ENCODE measurements around the gene PBX4. TPM values are rescaled to one million over a fixed set of nuclear protein-coding genes. Genes with fewer than 3 reads are reported as not detected.

The PBX4 gene
- total and polyA plus RNA-seq, 2 donors (not counting 1 experiment from before 2014, with no cell fraction given): 11.7 TPM

DNA sequence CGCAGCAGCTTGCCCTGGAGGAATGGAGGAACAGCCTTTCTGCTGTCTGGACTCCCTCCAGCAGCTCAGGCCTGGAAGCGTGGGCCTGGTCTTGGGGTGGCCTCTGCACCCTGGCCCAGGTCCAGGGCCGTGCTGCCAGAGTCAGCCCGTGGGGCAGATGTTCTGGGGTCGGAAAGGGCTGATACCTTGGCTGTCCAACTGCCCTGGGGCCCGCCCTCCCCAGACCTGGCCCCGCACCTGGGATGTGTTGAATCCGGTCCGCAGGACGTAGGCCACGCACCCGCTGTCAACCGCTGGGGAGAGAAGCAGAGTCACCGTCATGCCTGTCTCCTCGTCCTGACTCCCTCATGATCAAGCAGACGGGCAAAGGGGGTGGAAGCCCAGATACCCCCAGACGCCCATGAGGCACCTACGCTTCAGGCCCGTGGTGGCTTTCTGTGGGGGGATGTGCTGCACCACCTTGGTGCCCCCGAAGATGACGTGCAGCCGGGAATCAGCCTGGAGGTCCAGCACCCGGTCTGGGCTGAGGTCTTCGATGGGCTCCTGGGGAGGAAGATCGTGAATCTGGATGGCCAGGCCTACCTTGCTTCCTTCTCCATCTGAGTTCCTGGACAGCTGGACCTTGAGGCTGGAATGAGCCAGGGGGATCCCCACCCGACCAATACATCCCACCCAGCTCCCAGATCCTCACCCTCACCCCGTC, 37.3 kb upstream of the PBX4 start:
- ATAC-seq (ENCODE audit: low read depth) (no peak), DNase-seq (peak; percentile 5)
- no peak overlapping the region for H3K4me3 Mint-ChIP-seq
- no peak overlapping the region for H3K4me2 ChIP-seq (replicated peaks; ENCODE audit: low read depth, low read length, poor library complexity, severe bottlenecking)
- peaks cover 36% of the 10 kb centered on the region for H4K20me1 ChIP-seq (ENCODE audit: control insufficient read depth, insufficient read depth, low read length, poor library complexity, severe bottlenecking)
- TF ChIP-seq EZH2 (IDR thresholded peaks at IDR 0.05; ENCODE audit: borderline replicate concordance, insufficient read depth, low read depth, low read length, poor library complexity, severe bottlenecking) (no peak), CTCF (IDR thresholded peaks at IDR 0.05) (no peak)
- H3K9me3 Mint-ChIP-seq (ENCODE audit: insufficient read depth): no peaks in the 10 kb centered on the region
- no peak overlapping the region for H3K27ac ChIP-seq (ENCODE audit: low read length in 2 of 2)
- H3K27me3 ChIP-seq (replicated peaks in 1 of 4; ENCODE audit: control extremely low read depth in 1 of 4, control insufficient read depth in 3 of 4, insufficient read depth in 4 of 4, low read length in 3 of 4): no peaks in the 10 kb centered on the region
- peaks cover 0 to 92% of the 10 kb centered on the region in 2 experiments for H3K36me3 ChIP-seq (replicated peaks in 1 of 2; ENCODE audit: control extremely low read depth in 1 of 2, control insufficient read depth in 1 of 2, extremely low read depth in 1 of 2, insufficient read depth in 2 of 2, low read length in 1 of 2)
- CTCF ChIA-PET: no interaction called here
- H2AFZ ChIP-seq (ENCODE audit: insufficient read depth, low read depth, low read length, poor library complexity, severe bottlenecking): no peak overlapping the region
- 97% methylated on average over 27 of the region's 27 CpGs for WGBS (ENCODE audit: insufficient coverage)
- H3K27me3 Mint-ChIP-seq: no peaks in the 10 kb centered on the region
- no peak overlapping the region for H3K4me3 ChIP-seq (ENCODE audit: control extremely low read depth in 1 of 5, extremely low read depth in 1 of 5, insufficient read depth in 1 of 5, low read depth in 2 of 5, low read length in 4 of 5)
- H3K9me3 ChIP-seq (ENCODE audit: control extremely low read depth in 1 of 3, control insufficient read depth in 2 of 3, insufficient read depth in 1 of 3, low read length in 2 of 3): no peaks in the 10 kb centered on the region
- H3K4me1 ChIP-seq (ENCODE audit: control insufficient read depth in 2 of 2, insufficient read depth in 2 of 2, low read length in 2 of 2): peaks cover 0 to under 1% of the 10 kb centered on the region in 2 donors
- no peak overlapping the region for H3K27ac Mint-ChIP-seq
- POLR2A ChIA-PET: no interaction called here
- H3K79me2 ChIP-seq (ENCODE audit: control insufficient read depth, insufficient read depth, low read length): peaks cover 74% of the 10 kb centered on the region
- intact Hi-C loops (cut with micrococcal nuclease): no loop called here
- no peaks in the 10 kb centered on the region for H3K4me1 Mint-ChIP-seq
- no peak overlapping the region for H3K9ac ChIP-seq (ENCODE audit: low read length)

DNA sequence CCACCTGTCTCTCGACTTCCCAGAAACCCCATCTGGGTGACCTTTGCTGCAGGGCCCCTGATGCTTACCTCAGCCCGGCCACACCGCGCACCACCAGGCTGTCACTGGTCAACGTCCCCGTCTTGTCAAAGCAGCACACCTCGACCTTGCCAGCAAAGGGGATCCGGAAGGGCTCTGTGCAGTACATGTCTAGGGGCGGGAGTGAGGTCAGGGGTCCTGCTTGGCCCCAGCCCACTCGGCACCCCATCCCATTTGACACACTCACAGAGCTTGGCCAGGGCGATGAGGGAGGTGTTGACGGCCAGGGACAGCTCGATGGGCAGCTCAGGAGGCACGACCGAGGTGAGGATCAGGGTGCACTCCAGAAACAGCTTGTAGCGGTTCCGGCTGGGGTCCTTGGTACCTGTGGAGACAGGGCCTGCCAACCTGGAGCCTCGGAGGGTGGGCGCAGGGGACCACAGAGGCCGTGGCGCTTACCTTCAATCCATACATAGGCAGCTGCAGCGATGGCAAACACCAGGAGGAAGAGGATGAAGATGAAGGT, 36.6 kb upstream of the PBX4 start:
- ChIA-PET CTCF (interaction anchor here (2.0 kb wide), 1 partner anchor 11 kb away, joined by 5 read pairs; the partner anchor contains the start of gene GMIP), POLR2A (no interaction called here)
- no peak overlapping the region for H3K27ac Mint-ChIP-seq

More for the DNA sequence above, 36.6 kb upstream of the PBX4 start:
- Histone ChIP-seq H4K20me1 (ENCODE audit: control insufficient read depth, insufficient read depth, low read length, poor library complexity, severe bottlenecking) (peaks cover 36% of the 10 kb centered on the region), H3K27ac (ENCODE audit: low read length in 2 of 2) (no peak overlapping the region), H3K9me3 (ENCODE audit: control extremely low read depth in 1 of 3, control insufficient read depth in 2 of 3, insufficient read depth in 1 of 3, low read length in 2 of 3) (no peaks in the 10 kb centered on the region), H3K36me3 (replicated peaks in 1 of 2; ENCODE audit: control extremely low read depth in 1 of 2, control insufficient read depth in 1 of 2, extremely low read depth in 1 of 2, insufficient read depth in 2 of 2, low read length in 1 of 2) (peaks cover 0 to 99% of the 10 kb centered on the region in 2 experiments), H3K4me3 (ENCODE audit: control extremely low read depth in 1 of 5, extremely low read depth in 1 of 5, insufficient read depth in 1 of 5, low read depth in 2 of 5, low read length in 4 of 5) (no peak overlapping the region), H2AFZ (ENCODE audit: insufficient read depth, low read depth, low read length, poor library complexity, severe bottlenecking) (no peak overlapping the region), H3K27me3 (replicated peaks in 1 of 4; ENCODE audit: control extremely low read depth in 1 of 4, control insufficient read depth in 3 of 4, insufficient read depth in 4 of 4, low read length in 3 of 4) (no peaks in the 10 kb centered on the region), H3K79me2 (ENCODE audit: control insufficient read depth, insufficient read depth, low read length) (peaks cover 71% of the 10 kb centered on the region), H3K4me2 (replicated peaks; ENCODE audit: low read depth, low read length, poor library complexity, severe bottlenecking) (no peak overlapping the region), H3K9ac (ENCODE audit: low read length) (no peak overlapping the region), H3K4me1 (ENCODE audit: control insufficient read depth in 2 of 2, insufficient read depth in 2 of 2, low read length in 2 of 2) (no peaks in the 10 kb centered on the region)
- TF ChIP-seq EZH2 (IDR thresholded peaks at IDR 0.05; ENCODE audit: borderline replicate concordance, insufficient read depth, low read depth, low read length, poor library complexity, severe bottlenecking) (no peak), CTCF (IDR thresholded peaks at IDR 0.05) (no peak)
- ATAC-seq (ENCODE audit: low read depth): no peak
- peak; percentile 4 for DNase-seq
- Mint-ChIP-seq H3K4me3 (no peak overlapping the region), H3K4me1 (no peaks in the 10 kb centered on the region), H3K9me3 (ENCODE audit: insufficient read depth) (no peaks in the 10 kb centered on the region), H3K27me3 (no peaks in the 10 kb centered on the region)
- intact Hi-C loops (cut with micrococcal nuclease): no loop called here
- WGBS (ENCODE audit: insufficient coverage): 98% methylated on average over 21 of the region's 22 CpGs
